ENCODE measurements around the gene RPL36. TPM values are rescaled to one million over a fixed set of nuclear protein-coding genes. Genes with fewer than 3 reads are reported as not detected.

Gene RPL36
- polyA plus RNA-seq, 1 of the 3 experiments (the other 2 are of a cell fraction), result 1,383 TPM

- TF ChIP-seq USF2 (IDR thresholded peaks at IDR 0.05; ENCODE audit: borderline replicate concordance, low read depth, low read length) (no peak), MXI1 (IDR thresholded peaks at IDR 0.05; ENCODE audit: low read depth, low read length) (peak; percentile 67; the same call in 1 of the 2 replicates), MEF2A (IDR thresholded peaks at IDR 0.05; ENCODE audit: borderline replicate concordance, low read depth) (no peak), JUND (IDR thresholded peaks at IDR 0.05) (no peak), ZBTB33 (IDR thresholded peaks at IDR 0.05; ENCODE audit: borderline replicate concordance, low read depth) (no peak), FOXJ3 (CRISPR knock-in tag; IDR thresholded peaks at IDR 0.05) (no peak), FOSL2 (IDR thresholded peaks at IDR 0.05; ENCODE audit: borderline replicate concordance, low read depth) (no peak), FOXM1 (IDR thresholded peaks at IDR 0.05; ENCODE audit: low read depth) (no peak), EZH2phosphoT487 (IDR thresholded peaks at IDR 0.05; ENCODE audit: borderline replicate concordance, low read depth) (no peak), TCF12 (IDR thresholded peaks at IDR 0.05) (peak; percentile 5; the same call in 1 of the 2 replicates), MAX (IDR thresholded peaks at IDR 0.05; ENCODE audit: low read depth) (peak; percentile 81)
Observed at GRCh38 chr19:5690125-5690954, at the start of gene RPL36 (continued).

- no peak overlapping the region for H2AFZ ChIP-seq (ENCODE audit: low read depth)
- ChIA-PET CTCF (no interaction called here), POLR2A (no interaction called here)
- H3K36me3 ChIP-seq (replicated peaks in 1 of 2; ENCODE audit: control insufficient read depth in 1 of 2, insufficient read depth in 2 of 2, low read length in 1 of 2), result peaks cover 39% of the 10 kb centered on the region in 2 experiments
- H3K79me2 ChIP-seq (ENCODE audit: insufficient read depth), result peaks cover 100% of the 10 kb centered on the region
- no peak overlapping the region for H3K4me2 ChIP-seq
- 96% methylated on average over 4 of the region's 4 CpGs for WGBS (ENCODE audit: low lambda C conversion rate)
- no peaks in the 10 kb centered on the region for H3K27me3 ChIP-seq (ENCODE audit: insufficient read depth)
- no peak overlapping the region for H3K4me3 ChIP-seq (ENCODE audit: low read depth in 2 of 2, low read length in 1 of 2)
- peaks cover 13% of the 10 kb centered on the region for H3F3A ChIP-seq (replicated peaks; ENCODE audit: insufficient read depth)
- no peak for DNase-seq
- no peaks in the 10 kb centered on the region for H3K9me3 ChIP-seq
- no peak overlapping the region for H3K9ac ChIP-seq
- no peak overlapping the region for H3K27ac ChIP-seq (ENCODE audit: low read depth in 2 of 2, low read length in 1 of 2)
- H3K4me1 ChIP-seq (ENCODE audit: control insufficient read depth in 1 of 2, insufficient read depth in 2 of 2, low read depth in 1 of 2, low read length in 1 of 2), result no peaks in the 10 kb centered on the region
- no peaks in the 10 kb centered on the region for H3K9me2 ChIP-seq
- peaks cover 90% of the 10 kb centered on the region for H4K20me1 ChIP-seq (ENCODE audit: insufficient read depth)
- no peak for TF ChIP-seq FOXJ3 (CRISPR knock-in tag; IDR thresholded peaks at IDR 0.05)
- no peak for TF ChIP-seq GABPA (IDR thresholded peaks at IDR 0.05; ENCODE audit: low read depth)
- TF ChIP-seq USF1 (IDR thresholded peaks at IDR 0.05; ENCODE audit: borderline replicate concordance, low read depth), result no peak
Observed at GRCh38 chr19:5641171-5641570, 48.9 kb upstream of the RPL36 start.
